K562 (cell line): ENCODE measurements around the gene SPOCD1. TPM values are rescaled to one million over a fixed set of nuclear protein-coding genes. Genes with fewer than 3 reads are reported as not detected.
A peak's percentile ranks its signal among the peaks of the same experiment; 100 is the strongest.

Source experiments
- C11orf30 ChIP-seq: fragments of 450-650 bp; IDR thresholded peaks from 2 replicates; pipeline ENCODE4 v1.6.1; 2016; ENCODE audit warnings: low read depth, mild to moderate bottlenecking
- EP300 ChIP-seq: IDR thresholded peaks from 2 replicates; pipeline ENCODE4 v1.6.1; 2012; ENCODE audit warnings: low read length, improper control_type of control experiment
- HNRNPK ChIP-seq: fragments of 200-400 bp; formaldehyde crosslinking; IDR thresholded peaks from one replicate; pipeline ENCODE4 v1.6.1; 2018; ENCODE audit warnings: mild to moderate bottlenecking, low read depth, low read length; ENCODE audit not compliant: poor library complexity, severe bottlenecking
- NR4A1 ChIP-seq, 2 experiments: fragments of 250-450 bp in 1 of 2; fragments of 450-650 bp in 1 of 2; sonication (Bioruptor Pico) in 1 of 2; IDR thresholded peaks; 2 replicates each; pipeline versions ENCODE4 v1.4.0 to v1.6.1; 2016 to 2020; ENCODE audit warnings: mild to moderate bottlenecking in 2 of 2, missing compliant biosample characterization in 1 of 2, missing genetic modification characterization in 1 of 2, moderate library complexity in 1 of 2
- RBBP5 ChIP-seq: fragments of 200-600 bp; sonication (generic); IDR thresholded peaks from 2 replicates; pipeline ENCODE4 v1.6.1; 2012; ENCODE audit warnings: borderline replicate concordance, mild to moderate bottlenecking, low read length, control low read depth, inconsistent platforms; ENCODE audit not compliant: insufficient read depth, poor library complexity, severe bottlenecking
- RBM15 ChIP-seq: fragments of 200-400 bp; formaldehyde crosslinking; IDR thresholded peaks from 2 replicates; pipeline ENCODE4 v1.6.1; 2018; ENCODE audit warnings: mild to moderate bottlenecking, low read length, moderate library complexity; ENCODE audit not compliant: insufficient read depth
- SMC3 ChIP-seq: conservative IDR thresholded peaks from 2 replicates; pipeline ENCODE4 v1.6.1; 2011; ENCODE audit warnings: low read depth, low read length, improper control_type of control experiment; ENCODE audit not compliant: insufficient read depth
- SNIP1 ChIP-seq: fragments of 450-650 bp; IDR thresholded peaks from 2 replicates; pipeline ENCODE4 v1.7.1; 2017; ENCODE audit warnings: low read depth, mild to moderate bottlenecking
- TBP ChIP-seq: optimal IDR thresholded peaks from 2 replicates; pipeline ENCODE3; 2011; ENCODE audit warnings: low read depth, low read length, improper control_type of control experiment
- TCFL5 ChIP-seq: fragments of 250-450 bp; sonication (Bioruptor Pico); conservative IDR thresholded peaks from 2 replicates; pipeline ENCODE4 v1.6.1; 2021; ENCODE audit warnings: mild to moderate bottlenecking, moderate library complexity, matching md5 sums
- ZBTB17 ChIP-seq: fragments of 450-650 bp; formaldehyde crosslinking; IDR thresholded peaks from 2 replicates; pipeline ENCODE4 v1.4.0; 2020; ENCODE audit warnings: mild to moderate bottlenecking
- ZC3H8 ChIP-seq: fragments of 450-650 bp; IDR thresholded peaks from 2 replicates; pipeline ENCODE4 v1.6.1; 2017
- ZSCAN29 ChIP-seq: fragments of 450-650 bp; IDR thresholded peaks from 2 replicates; pipeline ENCODE4 v1.6.1; 2017
- polyA plus RNA-seq, 8 experiments: library from polyadenylated mRNA; depleted of rRNA in 4 of 8; stranded (reverse) in 5 of 8; unstranded in 3 of 8; fragments of >200 nt; fragmentation: Nextera tagmentation in 2 of 8; fragmentation: Illumina TruSeq in 1 of 8; extraction: Ambion mirVana in 2 of 8; extraction: Trizol in 1 of 8; gene quantifications; 2 replicates each; pipeline versions ENCODE4 v1.2.1 to v1.2.3, GENCODE V29; 2011 to 2014; ENCODE audit warnings: inconsistent platforms in 1 of 8, missing spikeins in 1 of 8
- total RNA-seq, 7 experiments: library from RNA; depleted of rRNA in 6 of 7; stranded (reverse); fragments of >200 nt in 6 of 7; fragmentation: Illumina TruSeq in 2 of 7; extraction: Trizol in 2 of 7; gene quantifications; 2 replicates each; pipeline versions ENCODE4 v1.2.1 to v1.2.3, GENCODE V29; 2011 to 2021; ENCODE audit warnings: low replicate concordance in 1 of 7
- TF ChIP-seq, protein P1 (sequence below), 2 experiments: fragments of 450-650 bp; IDR thresholded peaks; 2 replicates each; pipeline ENCODE4 v1.6.1; 2016; ENCODE audit warnings: mild to moderate bottlenecking in 2 of 2, borderline replicate concordance in 1 of 2, low read depth in 1 of 2, moderate library complexity in 1 of 2
- TF ChIP-seq, protein P2 (sequence below), 3 experiments: fragments of 200-800 bp in 1 of 3; sonication (Bioruptor generic) in 1 of 3; sonication (generic) in 1 of 3; formaldehyde crosslinking in 1 of 3; IDR thresholded peaks; 2 replicates each; pipeline versions ENCODE4 v1.6.1 to v1.8.0; 2016 to 2022; ENCODE audit warnings: mild to moderate bottlenecking in 2 of 3, missing compliant biosample characterization in 2 of 3, missing genetic modification characterization in 2 of 3, missing genetic modification reagents in 1 of 3

The SPOCD1 gene
- total and polyA plus RNA-seq, 9 of the 15 experiments (the other 6 are each of a cell fraction or from before 2014, with no cell fraction given), result 0.03 to 0.71 (median 0.26) TPM; not detected in 1

DNA sequence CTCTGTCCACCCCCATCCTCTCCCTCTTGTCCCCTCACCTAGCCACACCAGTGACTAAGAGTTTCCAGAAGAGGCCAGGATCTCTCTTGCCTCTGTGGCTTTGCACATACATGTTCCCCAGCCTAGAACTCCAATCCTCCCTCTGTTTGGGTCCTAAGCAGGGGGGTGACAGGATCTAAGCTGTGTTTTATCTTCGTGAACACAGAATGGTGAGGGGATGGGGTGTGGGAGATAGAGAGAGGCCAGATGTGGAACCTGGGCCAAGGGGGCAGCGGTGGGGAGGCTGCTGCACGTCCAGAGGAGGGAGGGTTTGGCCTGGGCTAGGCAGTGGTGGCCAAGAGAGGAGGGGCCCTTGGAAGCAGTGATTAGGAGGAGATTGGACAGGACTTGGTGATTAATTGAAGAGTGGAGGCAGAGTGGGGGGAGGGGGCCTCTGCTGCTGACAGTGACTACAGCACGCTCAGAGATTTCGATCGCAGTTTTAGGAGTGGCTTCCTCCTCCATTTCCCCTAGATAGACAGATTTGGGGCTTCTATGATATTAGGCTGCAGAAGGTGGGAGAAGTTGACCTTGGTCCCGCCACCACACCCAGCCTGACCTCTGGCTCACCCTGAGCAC, 34.6 kb downstream of the SPOCD1 start (continued):
- TF ChIP-seq, protein P1, sequence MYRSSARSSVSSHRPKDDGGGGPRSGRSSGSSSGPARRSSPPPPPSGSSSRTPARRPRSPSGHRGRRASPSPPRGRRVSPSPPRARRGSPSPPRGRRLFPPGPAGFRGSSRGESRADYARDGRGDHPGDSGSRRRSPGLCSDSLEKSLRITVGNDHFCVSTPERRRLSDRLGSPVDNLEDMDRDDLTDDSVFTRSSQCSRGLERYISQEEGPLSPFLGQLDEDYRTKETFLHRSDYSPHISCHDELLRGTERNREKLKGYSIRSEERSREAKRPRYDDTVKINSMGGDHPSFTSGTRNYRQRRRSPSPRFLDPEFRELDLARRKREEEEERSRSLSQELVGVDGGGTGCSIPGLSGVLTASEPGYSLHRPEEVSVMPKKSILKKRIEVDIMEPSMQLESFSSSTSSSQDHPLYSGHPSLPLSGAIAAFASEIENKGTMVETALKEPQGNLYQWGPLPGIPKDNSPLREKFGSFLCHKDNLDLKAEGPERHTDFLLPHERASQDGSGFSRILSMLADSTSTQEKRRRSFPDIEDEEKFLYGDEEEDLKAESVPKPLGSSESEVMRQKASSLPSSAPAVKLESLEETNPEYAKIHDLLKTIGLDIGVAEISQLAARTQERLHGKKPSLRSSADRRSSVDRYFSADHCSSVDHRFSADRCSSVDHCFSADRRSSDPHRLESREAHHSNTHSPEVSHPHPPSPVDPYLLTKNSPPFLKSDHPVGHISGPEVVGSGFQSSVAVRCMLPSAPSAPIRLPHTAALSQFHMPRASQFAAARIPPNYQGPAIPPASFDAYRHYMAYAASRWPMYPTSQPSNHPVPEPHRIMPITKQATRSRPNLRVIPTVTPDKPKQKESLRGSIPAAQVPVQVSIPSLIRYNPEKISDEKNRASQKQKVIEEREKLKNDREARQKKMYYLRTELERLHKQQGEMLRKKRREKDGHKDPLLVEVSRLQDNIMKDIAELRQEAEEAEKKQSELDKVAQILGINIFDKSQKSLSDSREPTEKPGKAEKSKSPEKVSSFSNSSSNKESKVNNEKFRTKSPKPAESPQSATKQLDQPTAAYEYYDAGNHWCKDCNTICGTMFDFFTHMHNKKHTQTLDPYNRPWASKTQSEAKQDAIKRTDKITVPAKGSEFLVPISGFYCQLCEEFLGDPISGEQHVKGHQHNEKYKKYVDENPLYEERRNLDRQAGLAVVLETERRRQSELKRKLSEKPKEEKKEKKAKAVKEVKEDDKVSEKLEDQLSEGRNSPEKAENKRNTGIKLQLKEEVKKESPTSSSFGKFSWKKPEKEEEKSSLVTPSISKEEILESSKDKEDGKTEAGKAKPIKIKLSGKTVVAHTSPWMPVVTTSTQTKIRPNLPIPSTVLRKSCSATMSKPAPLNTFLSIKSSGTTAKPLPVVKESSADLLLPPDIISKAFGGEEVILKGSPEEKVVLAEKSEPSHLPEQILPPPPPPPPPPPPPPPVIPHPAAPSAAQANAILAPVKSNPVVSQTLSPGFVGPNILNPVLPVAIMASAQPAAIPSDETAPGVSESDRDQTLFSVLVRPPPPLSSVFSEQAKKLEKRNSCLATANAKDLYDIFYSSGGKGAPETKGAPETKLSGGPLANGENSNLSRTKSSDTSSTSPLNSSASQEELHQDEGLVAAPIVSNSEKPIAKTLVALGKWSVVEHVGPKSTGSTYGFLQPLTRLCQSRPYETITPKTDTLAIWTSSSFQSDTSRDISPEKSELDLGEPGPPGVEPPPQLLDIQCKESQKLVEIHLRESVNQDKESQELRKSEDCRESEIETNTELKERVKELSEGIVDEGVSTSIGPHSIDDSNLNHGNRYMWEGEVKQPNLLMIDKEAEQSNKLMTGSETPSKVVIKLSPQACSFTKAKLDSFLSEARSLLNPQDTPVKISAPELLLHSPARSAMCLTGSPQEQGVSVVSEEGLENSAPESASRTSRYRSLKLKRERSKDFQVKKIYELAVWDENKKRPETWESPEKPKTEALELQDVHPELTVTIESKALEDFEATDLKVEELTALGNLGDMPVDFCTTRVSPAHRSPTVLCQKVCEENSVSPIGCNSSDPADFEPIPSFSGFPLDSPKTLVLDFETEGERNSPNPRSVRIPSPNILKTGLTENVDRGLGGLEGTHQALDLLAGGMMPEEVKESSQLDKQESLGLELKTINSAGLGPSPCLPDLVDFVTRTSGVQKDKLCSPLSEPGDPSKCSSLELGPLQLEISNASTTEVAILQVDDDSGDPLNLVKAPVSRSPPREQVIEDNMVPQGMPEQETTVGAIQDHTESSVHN (IDR thresholded peaks at IDR 0.05; ENCODE audit: borderline replicate concordance in 1 of 2, low read depth in 1 of 2), result no peak
- TF ChIP-seq RBBP5, result peak; percentile 55
- no peak for TF ChIP-seq SMC3
- TF ChIP-seq, protein P2, sequence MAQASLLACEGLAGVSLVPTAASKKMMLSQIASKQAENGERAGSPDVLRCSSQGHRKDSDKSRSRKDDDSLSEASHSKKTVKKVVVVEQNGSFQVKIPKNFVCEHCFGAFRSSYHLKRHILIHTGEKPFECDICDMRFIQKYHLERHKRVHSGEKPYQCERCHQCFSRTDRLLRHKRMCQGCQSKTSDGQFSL (CRISPR knock-in tag; IDR thresholded peaks at IDR 0.05), result peak; percentile 44; the same call in 1 of the 2 replicates
- TF ChIP-seq, protein P2 (tag; IDR thresholded peaks at IDR 0.05), result no peak; a peak in 1 of 4 replicates
- TF ChIP-seq ZSCAN29, result no peak
- peak; percentile 36; the same call in 1 of the 2 replicates for TF ChIP-seq ZBTB17 (CRISPR knock-in tag)
- TF ChIP-seq EP300, result no peak
- no peak for TF ChIP-seq NR4A1 (CRISPR knock-in tag; IDR thresholded peaks at IDR 0.05)
- TF ChIP-seq NR4A1 (tag; IDR thresholded peaks at IDR 0.05), result 0 out of 2 replicates have a peak, but pooled peaks have one; percentile 21
- no peak for TF ChIP-seq TCFL5 (CRISPR knock-in tag)
- no peak for TF ChIP-seq HNRNPK
- TF ChIP-seq TBP, result no peak
- no peak for TF ChIP-seq ZC3H8
- TF ChIP-seq SNIP1, result no peak
- peak; percentile 49 for TF ChIP-seq C11orf30
- no peak for TF ChIP-seq RBM15
